Stimulated activated naive CD8-positive, alpha-beta T cell treated with anti-CD3 and anti-CD28 coated beads, Interleukin-15, Interleukin-2, amounts not matched to agents 100 U/mL and 50 U/mL, for 24 hours (primary cell): Measurements from ENCODE around the gene IPO13.
A peak's percentile ranks its signal among the peaks of the same experiment; 100 is the strongest.

Experiments used
- ATAC-seq: fragments of 150-1000 bp; cut with Tn5 transposase; one replicate; pipeline ENCODE4 v1.10.0; 2021
- DNase-seq: peaks from one replicate; pipeline ENCODE4 v3.0.0; 2021

Gene IPO13

DNA sequence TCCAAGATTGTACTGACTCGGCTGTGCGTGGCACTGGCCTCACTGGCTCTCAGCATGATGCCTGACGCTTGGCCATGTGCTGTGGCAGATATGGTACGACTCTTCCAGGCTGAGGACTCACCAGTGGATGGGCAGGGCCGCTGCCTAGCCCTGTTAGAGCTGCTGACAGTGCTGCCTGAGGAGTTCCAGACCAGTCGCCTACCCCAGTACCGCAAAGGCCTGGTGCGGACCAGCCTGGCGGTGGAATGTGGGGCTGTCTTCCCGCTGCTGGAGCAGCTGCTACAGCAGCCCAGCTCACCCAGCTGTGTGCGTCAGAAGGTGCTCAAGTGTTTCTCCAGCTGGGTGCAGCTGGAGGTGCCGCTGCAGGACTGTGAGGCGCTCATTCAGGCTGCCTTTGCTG lies 2.9 kb downstream of the IPO13 start:
- ATAC-seq (no peak), DNase-seq (no peak)

DNA sequence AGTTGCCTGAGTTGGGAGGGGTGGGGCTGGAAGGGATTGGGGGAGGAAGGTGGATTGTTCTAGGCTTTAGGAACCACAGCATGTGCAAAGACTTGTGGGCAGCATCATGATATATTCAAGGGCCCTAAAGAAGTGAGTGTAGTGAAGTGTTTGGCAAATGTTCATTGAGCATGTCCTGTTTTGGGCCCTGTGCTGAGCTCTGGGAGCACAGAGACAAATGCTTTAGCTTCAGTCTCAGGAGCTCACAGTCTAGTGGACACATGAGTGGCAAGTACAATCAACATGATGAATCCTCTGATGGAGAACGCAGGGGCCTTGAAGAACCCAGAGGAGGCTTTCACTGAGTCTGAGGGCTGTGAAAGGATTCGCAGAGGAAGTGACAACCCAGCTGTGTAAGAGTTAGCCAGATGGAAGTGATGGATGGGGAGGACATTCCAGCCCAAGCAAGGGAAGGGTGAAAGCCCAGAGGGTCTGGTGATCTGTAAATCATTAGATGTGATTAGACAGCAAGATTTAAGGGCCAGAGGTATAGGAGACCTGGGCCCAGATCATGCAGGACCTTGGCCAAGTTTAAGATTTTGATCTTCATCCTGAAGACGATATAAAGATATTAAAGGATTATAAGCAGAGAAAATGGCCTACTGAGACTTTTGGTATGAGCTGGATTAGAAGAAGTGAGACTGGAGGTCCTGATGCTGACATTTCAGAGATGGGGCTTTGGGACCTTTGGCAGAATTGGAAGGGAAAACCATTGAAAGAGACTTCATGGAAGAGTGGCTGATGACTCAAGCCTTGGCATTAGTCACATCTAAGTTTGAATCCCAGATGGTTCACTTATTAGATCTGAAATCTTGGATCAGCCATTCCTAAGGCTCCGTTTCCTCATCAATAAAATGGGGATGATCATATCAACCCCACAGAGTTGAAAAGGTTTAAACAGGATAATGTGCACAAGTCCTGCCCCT lies 4.6 kb downstream of the IPO13 start:
- ATAC-seq (no peak), DNase-seq (no peak)

DNA sequence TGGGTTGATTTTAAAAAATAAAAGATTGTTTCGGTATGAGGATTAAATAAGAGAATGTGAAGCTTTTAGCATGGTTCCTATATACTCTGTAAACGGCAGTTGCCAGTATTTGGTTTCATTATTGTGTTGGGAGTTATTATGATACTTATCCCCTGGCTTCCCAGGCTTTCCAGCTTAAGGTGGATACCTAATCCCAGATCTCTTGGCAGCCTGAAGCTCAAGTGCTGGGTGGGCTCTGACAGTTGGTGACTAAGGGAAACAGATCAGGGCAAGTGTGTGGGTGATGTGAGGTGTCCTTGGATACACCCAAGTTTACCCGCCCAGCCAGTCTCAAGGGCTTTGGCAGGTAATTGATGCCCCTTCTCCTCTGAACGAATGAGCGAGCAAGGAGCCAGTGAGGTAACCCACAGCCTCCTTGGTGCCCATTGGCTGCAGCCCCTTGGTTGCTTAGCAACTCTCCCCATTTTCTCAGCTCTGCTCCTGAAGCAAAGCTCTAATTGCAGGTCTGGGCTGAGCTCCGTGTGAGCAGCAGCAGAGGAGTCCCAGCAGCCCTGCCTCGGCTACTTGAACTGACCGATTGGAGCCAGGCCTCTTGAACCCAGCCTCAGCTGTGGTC lies 6.1 kb downstream of the IPO13 start:
- ATAC-seq (no peak), DNase-seq (no peak)

DNA sequence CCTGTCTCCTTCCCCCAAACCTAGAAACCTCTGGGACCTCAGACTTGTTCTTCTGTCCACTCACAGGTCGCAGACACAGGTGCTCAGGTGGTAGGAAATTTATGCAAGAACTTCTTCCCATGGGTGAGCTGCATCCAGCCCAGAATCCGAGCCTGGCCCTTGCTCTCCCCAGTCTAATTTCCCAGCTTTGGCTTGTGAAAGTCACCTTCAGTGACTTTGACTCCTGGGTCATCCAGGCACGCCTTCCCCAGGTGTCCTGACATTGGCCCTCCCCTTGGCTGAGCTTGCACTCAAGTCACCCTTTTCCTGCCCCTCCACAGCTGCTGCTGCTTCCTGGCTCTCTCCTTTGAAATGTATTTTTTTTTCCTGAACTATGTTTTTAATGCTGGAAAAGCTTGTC lies 6.6 kb downstream of the IPO13 start:
- DNase-seq (no peak), ATAC-seq (no peak)

DNA sequence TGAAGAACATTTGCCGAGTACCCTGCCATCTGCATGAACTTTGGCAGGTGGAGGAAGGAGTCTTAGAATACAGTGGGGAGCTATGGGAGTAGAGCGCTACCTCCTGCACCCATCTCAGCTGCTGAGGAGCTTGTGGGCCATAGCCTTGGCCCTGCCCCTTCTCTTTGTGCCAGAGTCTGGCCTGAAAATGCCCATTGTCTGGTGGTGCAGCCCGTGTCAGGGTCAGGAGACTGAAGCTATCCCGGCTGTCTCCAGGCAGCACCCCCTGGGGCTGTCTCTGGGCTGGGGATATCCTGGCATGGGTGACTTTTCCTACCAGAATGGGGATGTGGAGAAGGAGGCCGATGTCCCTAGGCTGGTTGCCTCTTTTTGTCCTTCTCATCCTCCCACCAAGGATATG lies 7.3 kb downstream of the IPO13 start:
- no peak for DNase-seq

DNA sequence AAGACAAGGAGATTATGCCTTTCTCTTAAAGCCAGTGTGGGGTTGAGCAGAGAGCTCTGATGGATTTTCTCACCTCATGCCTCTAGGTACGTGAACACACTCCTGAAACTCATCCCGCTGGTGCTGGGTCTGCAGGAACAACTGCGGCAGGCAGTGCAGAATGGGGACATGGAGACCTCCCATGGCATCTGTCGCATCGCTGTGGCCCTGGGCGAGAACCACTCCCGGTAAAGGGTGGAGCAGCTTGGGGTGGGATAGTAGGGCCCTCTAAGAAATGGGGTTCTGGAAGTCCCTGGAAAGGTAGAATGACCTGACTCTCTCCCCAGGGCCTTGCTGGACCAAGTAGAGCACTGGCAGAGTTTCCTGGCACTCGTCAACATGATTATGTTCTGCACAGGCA lies 9.5 kb downstream of the IPO13 start:
- ATAC-seq (no peak), DNase-seq (no peak)

More for the DNA sequence above, 7.3 kb downstream of the IPO13 start:
- ATAC-seq, result no peak

DNA sequence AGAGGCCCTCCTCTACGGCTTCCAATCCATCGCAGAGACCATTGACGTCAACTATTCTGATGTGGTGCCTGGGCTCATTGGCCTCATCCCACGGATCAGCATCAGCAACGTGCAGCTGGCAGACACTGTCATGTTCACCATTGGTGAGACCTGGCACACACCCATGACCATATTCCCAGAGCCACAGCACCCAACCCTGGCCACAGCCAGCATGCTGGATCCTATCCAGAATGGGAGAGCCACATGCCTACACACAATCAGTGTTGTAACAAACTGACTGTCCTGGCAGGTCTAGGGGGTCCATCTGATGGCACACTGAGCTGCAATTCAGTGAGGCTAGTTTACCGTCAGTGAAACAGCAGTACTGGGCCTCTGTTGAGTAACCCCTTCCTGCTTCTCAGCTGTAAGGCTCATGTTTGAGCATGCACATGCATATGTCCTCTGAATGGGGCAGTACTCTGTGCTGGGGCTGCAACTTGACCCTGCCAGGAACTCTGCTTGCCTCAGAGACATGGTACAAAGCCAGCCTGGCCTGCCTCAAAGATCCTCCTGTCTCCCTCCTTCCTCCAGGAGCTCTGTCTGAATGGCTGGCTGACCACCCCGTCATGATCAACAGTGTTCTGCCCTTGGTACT lies 10.8 kb downstream of the IPO13 start:
- ATAC-seq, result no peak
- DNase-seq, result no peak

DNA sequence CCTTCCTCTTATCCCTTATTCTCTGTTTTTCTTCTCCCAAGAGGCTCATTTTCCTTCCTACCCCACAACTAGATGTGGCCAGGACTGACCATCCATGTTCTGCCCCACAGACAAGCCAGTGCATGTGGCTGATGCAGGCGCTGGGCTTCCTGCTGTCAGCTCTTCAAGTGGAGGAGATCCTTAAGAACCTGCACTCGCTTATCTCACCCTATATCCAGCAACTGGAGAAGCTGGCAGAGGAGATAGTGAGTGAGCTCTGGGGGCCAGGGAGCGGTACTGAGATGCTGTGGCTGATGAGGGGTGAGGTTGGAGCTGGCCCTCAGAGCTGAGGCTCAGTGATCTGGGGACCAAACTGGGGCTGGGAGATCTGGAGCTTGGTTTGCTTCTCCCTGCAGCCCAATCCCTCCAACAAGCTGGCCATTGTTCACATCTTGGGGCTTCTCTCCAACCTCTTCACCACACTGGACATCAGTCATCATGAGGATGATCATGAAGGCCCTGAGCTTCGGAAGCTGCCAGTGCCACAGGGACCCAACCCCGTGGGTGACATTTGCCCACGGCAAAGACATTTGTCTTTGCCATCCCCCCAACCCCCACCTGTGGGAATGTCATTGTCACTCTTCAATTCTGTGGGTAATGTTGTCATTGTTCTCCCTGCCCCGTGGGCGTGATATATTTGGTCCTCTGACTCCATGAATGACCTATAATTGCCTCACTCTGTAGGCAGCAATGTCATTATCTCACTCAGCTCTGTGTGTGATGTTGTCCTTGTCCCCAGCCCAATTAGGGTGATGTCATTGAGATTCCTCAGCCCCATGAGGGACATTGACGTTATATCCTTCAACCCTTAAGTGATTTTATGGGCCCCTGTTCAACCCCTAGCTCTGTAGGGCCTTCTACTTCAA lies 11.9 kb downstream of the IPO13 start:
- ATAC-seq, result no peak
- DNase-seq, result no peak

DNA sequence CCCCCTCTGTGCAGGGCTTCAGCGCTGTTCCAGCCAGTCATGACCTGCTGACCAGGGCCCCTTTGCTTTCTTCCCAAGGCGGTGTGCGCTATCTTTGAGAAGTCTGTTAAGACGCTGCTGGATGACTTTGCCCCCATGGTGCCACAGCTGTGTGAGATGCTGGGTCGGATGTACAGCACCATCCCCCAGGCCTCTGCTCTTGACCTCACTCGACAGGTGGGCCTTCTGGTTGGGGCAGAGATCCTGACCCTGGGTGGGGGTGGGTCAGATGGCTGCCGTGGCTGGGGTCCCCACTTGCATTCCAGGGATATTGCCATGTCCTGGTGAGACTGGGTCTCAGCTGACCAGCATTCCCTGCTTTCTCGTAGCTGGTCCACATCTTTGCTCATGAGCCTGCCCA lies 14.0 kb downstream of the IPO13 start:
- ATAC-seq (no peak), DNase-seq (no peak)

DNA sequence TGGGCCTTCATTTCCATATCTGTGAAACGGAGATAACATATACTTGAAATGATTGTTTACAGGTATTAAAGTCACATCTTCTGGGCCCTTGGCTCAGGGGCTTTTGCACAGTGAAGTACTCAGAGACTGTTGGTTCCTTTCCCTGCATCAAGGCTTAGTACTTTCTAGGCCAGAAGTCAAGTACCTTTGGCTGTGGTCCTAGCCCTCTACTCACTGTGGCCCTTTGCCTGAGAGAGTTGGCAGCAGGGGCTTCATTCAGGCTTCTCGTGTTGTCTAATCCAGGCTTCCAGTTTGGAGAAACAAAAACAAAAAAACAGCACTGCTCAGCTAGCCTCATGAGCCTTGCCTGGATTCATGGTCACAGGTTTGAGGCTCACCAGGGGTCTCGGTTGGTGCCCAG lies 14.9 kb downstream of the IPO13 start:
- ATAC-seq (no peak), DNase-seq (no peak)

DNA sequence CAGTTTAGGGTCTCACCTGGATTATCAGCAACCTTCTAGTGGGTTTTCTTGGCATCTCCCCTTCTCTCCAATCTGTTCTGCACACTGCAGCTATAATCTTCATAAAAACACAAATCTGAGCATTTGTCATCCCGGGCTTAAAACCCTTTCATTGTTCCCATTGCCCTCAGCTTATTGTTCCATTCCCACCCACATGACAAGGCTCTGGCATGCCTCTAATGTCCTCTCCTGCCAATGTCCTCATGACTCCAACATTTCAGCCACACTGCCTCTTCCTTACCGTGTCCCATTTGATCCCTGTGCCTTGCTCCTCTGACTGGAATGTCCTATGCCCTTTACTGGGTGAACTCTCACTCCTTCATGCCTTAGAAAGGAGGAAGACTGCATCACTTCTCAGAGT lies 15.6 kb downstream of the IPO13 start:
- no peak for DNase-seq
- ATAC-seq, result no peak

DNA sequence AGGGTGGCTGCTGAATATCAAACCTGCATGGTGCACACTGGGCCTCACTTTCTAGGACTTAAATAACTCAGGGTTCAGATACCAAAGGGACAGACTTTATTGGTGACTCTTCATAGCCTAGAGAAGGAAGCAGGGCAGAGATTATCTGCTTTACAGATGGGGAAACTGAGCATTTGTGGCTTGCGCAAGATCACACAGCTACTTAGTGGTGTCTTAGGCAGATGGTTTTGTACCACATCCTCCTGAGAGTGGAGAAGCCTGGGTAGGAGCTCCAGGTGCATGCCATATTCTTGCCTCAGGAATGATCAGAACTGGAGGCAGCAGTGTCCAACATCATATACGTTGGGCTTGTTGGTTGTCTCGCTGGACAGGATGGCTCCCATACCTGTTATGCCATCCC lies 16.3 kb downstream of the IPO13 start:
- DNase-seq, result no peak
- no peak for ATAC-seq

DNA sequence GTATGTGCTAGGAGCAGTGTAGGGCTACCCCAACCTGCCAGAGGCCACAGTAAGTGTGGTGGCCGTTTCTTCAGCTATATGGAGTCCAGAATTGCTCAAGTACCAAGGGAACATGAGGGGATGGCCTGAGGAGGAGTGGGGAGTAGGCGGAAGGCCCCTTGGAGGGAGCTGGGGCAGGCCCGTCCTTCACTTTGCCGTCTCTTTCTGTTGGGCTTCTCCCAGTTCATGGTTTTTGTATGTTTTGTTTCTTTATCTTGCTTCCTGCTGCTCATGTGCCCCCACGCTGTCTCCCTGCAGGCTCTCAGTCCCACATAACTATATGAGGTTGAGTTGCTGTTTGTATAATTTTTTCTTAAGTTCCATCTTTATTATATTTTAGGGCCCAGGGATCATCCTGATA lies 17.1 kb downstream of the IPO13 start:
- no peak for ATAC-seq
- no peak for DNase-seq

DNA sequence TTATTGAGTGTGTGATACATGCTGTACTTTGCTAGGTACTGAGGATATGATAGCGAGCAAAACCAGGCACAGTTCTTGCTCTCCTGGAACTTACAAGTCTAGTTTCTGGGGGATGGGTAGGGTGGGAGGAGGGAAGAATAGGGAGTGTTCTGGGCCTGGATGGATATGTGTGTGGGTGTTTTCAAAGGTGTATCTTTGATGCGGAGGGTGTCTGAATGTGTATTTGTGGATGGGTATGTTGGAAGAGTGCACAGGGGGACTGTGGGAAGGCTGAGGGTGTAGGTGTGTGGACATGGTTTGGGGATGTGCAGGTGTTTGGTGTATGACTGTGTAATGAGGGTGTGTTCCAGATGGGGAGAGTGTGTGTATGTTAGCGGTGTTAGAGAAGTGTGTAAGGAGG lies 18.6 kb downstream of the IPO13 start:
- ATAC-seq (no peak), DNase-seq (no peak)

DNA sequence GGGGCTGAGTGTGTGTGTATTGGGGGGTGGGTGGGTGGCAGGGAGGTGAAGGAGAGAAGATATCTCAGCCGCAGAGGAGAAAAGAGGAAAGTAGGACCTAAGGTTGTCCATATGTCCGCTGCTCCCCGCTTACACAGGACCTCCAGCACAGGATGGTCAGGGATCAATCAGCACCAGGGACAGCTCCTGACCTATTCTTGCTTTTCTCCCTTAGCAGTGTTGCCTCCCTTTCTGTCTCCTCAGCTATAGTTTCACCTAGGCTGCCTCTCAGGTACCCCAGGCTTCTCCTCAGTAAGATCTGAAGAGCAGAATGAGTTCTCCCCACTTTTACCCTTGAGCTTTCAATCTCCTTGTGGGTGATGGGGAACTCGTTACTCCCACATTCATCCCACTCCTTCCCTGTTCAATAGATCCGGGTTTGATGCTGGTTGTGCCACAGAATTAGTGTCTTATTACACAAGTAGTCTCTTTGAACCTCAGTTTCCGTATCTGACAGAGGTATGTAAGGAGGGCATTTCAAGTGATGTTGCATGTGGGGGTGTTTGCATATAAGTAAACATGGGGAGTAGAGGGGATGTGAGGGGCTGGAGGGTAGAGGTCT lies 21.7 kb downstream of the IPO13 start:
- ATAC-seq, result no peak
- DNase-seq, result no peak

DNA sequence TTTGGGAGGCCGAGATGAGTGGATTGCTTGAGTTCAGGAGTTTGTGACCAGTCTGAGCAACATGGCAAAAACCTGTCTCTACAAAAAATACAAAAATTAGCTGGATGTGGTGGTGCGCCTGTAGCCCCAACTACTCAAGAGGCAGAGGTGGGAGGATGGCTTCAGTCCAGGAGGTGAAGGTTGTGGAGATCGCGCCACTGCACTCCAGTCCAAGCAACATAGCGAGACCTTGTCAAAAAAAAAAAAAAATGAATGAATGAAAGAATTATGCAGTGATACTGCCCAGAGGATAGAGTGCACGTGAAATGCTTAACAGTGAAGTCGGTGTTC lies 22.6 kb downstream of the IPO13 start:
- DNase-seq (no peak), ATAC-seq (no peak)

DNA sequence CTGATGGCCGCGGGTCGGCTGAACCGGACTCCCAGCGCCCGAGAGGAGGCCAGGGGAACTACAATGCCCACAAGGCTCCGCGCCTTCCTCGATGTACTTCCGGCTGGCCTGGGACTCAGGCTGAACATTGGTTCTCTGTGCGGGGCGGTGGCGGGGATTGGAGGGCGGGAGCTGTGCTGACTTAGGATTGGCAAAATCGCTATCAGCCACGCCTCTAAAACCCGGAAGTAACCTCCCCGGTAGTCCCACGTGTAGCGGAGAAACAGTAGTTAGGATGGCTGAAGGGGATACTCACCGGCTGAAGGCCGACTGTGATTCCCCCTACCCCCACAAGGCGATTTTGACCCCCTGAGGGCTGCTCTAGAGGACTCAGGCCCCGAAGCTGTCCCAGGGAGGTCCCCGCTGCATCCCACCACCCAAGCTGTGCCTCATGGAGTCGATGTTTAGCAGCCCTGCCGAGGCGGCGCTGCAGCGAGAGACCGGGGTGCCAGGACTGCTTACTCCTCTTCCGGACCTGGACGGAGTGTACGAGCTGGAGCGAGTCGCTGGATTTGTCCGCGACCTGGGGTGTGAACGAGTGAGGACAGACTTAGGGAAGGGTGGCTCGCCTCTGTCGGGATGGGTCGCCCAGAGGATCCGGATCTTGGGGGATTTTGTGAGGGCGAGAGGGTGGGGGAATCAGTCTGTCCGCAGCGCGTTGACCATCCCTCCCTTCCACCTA lies 23.2 kb downstream of the IPO13 start, which contains the start of gene DPH2:
Gene DPH2, plus strand, starts transcription at position 265 of the 721 bp plus-strand sequence. Its CDS starts 166 bp downstream, at position 431.
- peak; percentile 96 for DNase-seq
- peak; percentile 94 for ATAC-seq

DNA sequence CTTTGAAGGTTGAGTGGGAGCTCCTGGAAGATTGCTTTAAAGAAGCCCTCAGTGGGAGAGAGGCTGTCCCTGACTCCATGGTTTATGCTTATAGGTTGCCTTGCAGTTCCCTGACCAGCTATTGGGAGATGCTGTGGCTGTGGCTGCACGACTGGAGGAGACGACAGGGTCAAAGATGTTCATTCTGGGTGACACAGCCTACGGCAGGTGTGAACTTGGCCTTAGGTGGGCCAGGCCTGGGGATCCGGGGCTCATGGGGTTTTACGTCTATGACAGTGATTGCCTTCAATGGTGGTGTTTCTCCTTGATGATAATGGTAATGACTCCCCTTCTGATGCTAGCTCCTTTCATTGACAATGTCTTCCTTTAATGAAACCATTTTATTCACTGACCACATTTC lies 23.8 kb downstream of the IPO13 start:
- ATAC-seq (no peak), DNase-seq (no peak)

DNA sequence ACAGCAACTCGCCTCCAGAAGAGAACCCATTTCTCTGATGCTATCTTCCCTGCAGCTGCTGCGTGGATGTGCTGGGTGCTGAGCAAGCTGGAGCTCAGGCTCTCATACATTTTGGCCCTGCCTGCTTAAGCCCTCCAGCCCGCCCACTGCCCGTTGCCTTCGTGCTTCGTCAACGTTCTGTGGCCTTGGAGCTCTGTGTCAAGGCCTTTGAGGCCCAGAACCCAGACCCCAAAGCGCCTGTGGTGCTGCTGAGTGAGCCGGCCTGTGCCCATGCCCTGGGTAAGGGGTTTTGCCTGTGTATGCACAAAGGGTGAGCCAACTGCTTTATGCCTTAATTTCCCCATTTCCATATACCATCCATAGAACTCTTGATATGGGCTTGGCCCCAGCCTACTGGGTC lies 24.2 kb downstream of the IPO13 start:
- DNase-seq (no peak), ATAC-seq (no peak)

DNA sequence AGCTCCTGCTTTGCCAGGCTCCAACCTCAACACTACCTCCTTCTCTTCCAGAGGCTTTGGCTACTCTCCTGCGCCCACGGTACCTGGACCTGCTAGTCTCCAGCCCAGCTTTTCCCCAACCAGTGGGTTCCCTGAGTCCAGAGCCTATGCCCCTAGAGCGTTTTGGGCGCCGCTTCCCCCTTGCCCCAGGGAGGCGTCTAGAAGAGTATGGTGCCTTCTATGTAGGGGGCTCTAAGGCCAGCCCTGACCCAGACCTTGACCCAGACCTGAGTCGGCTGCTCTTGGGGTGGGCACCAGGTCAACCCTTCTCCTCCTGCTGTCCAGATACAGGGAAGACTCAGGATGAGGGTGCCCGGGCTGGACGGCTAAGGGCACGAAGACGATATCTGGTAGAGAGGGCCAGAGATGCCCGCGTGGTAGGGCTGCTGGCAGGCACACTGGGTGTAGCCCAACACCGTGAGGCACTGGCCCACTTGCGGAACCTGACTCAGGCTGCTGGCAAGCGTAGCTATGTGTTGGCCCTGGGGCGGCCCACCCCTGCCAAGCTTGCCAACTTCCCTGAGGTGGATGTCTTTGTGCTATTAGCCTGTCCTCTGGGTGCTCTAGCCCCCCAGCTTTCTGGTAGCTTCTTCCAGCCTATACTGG lies 24.7 kb downstream of the IPO13 start:
- ATAC-seq, result no peak
- no peak for DNase-seq

DNA sequence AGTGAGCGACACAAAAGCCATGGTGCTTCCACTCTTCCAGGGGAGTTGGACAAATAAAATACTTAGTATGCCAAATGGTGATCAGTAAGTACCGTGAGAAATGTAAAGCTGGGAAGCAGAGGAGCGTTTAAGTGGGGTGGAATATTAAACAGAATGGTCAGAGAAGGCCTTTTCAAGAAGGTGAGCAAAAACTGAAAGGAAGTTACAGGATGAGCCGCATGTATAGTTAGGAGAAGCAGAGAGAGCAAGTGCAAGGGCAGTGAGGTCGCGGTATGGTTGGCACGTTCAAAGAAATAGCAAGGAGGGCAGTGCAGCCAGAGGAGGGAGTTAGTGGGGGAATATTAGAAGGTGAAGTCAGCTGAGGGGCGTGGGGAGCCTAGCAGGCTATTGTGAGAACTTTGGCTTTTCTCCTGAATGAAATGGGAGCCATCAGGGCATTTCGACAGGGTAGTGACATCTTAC lies 27.3 kb downstream of the IPO13 start:
- ATAC-seq (no peak), DNase-seq (peak; percentile 19)
